Ectodermal cell (in vitro differentiated cells): ENCODE data around the gene MOB3B.

ENCODE experiments used
- H3K27ac ChIP-seq: 2 replicates; pipeline ENCODE4 v1.7.0; 2013; ENCODE audit warnings: mild to moderate bottlenecking, low read depth, low read length; ENCODE audit not compliant: insufficient read depth, poor library complexity, severe bottlenecking
- H3K27me3 ChIP-seq: 2 replicates; pipeline ENCODE4 v1.7.0; 2013; ENCODE audit warnings: mild to moderate bottlenecking, low read length; ENCODE audit not compliant: insufficient read depth, control insufficient read depth, poor library complexity, severe bottlenecking
- H3K36me3 ChIP-seq: one replicate; pipeline ENCODE4 v1.7.0; 2013; ENCODE audit warnings: low read length; ENCODE audit not compliant: control insufficient read depth, insufficient read depth
- H3K4me1 ChIP-seq: one replicate; pipeline ENCODE4 v1.7.0; 2013; ENCODE audit warnings: low read length; ENCODE audit not compliant: control insufficient read depth, insufficient read depth
- H3K4me3 ChIP-seq: 2 replicates; pipeline ENCODE4 v1.7.0; 2013; ENCODE audit warnings: low read depth, low read length, control low read depth; ENCODE audit not compliant: insufficient read depth
- H3K9me3 ChIP-seq: 2 replicates; pipeline ENCODE4 v1.7.0; 2013; ENCODE audit warnings: mild to moderate bottlenecking, low read length, moderate library complexity; ENCODE audit not compliant: control insufficient read depth
- WGBS, 2 experiments: methylation state at CpG; one replicate each; pipeline ENCODE4 v1.1.7; 2013; ENCODE audit warnings: missing lambda C conversion rate in 2 of 2; 5-methylcytosine and 5-hydroxymethylcytosine counted together

Gene MOB3B

GRCh38 chr9:27372615-27373014 is 157.0 kb downstream of the MOB3B start:
- Histone ChIP-seq H3K4me1 (peaks cover 12% of the 10 kb centered on the region), H3K4me3 (no peak overlapping the region), H3K36me3 (no peaks in the 10 kb centered on the region), H3K27ac (no peak overlapping the region), H3K27me3 (no peaks in the 10 kb centered on the region), H3K9me3 (no peaks in the 10 kb centered on the region)
- WGBS, 2 experiments = no CpG with 5 or more reads among the region's 1 CpG

- Histone ChIP-seq H3K4me3 (no peak overlapping the region), H3K4me1 (peaks cover 13% of the 10 kb centered on the region), H3K36me3 (no peaks in the 10 kb centered on the region), H3K27ac (no peak overlapping the region), H3K27me3 (no peaks in the 10 kb centered on the region), H3K9me3 (no peaks in the 10 kb centered on the region)
- WGBS, 2 experiments = 67 to 72% methylated on average over 5 of the region's 5 CpGs
These were observed 158.2 kb downstream of the MOB3B start for GRCh38 chr9:27371382-27371781.

GRCh38 chr9:27369591-27369990 is 160.0 kb downstream of the MOB3B start:
- WGBS, 2 experiments = 76 to 80% methylated on average over 4 to 5 of the region's 5 CpGs
- Histone ChIP-seq H3K4me1 (peaks cover 21% of the 10 kb centered on the region), H3K27me3 (no peaks in the 10 kb centered on the region), H3K9me3 (no peaks in the 10 kb centered on the region), H3K27ac (no peak overlapping the region), H3K4me3 (no peak overlapping the region), H3K36me3 (no peaks in the 10 kb centered on the region)

GRCh38 chr9:27368316-27368985 is 161.2 kb downstream of the MOB3B start:
- Histone ChIP-seq H3K4me1 (peaks cover 21% of the 10 kb centered on the region), H3K27ac (no peak overlapping the region), H3K36me3 (no peaks in the 10 kb centered on the region), H3K9me3 (no peaks in the 10 kb centered on the region), H3K27me3 (no peaks in the 10 kb centered on the region), H3K4me3 (no peak overlapping the region)
- WGBS, 2 experiments = 77 to 78% methylated on average over 7 of the region's 7 CpGs

- Histone ChIP-seq H3K27ac (no peak overlapping the region), H3K4me1 (peaks cover 21% of the 10 kb centered on the region), H3K27me3 (no peaks in the 10 kb centered on the region), H3K9me3 (no peaks in the 10 kb centered on the region), H3K36me3 (no peaks in the 10 kb centered on the region), H3K4me3 (no peak overlapping the region)
- WGBS, 2 experiments = 84 to 90% methylated on average over 3 of the region's 3 CpGs
These were observed 161.7 kb downstream of the MOB3B start for GRCh38 chr9:27367921-27368315.

GRCh38 chr9:27367175-27367798 is 162.3 kb downstream of the MOB3B start:
- Histone ChIP-seq H3K27ac (no peak overlapping the region), H3K27me3 (no peaks in the 10 kb centered on the region), H3K9me3 (no peaks in the 10 kb centered on the region), H3K4me3 (no peak overlapping the region), H3K4me1 (peaks cover 21% of the 10 kb centered on the region), H3K36me3 (no peaks in the 10 kb centered on the region)
- WGBS, 2 experiments = 70 to 79% methylated on average over 6 of the region's 6 CpGs

- no peak overlapping the region for H3K4me3 ChIP-seq
- H3K9me3 ChIP-seq = no peaks in the 10 kb centered on the region
- peaks cover 21% of the 10 kb centered on the region for H3K4me1 ChIP-seq
- H3K36me3 ChIP-seq = no peaks in the 10 kb centered on the region
- WGBS, 2 experiments = 89 to 90% methylated on average over 6 of the region's 6 CpGs
- no peak overlapping the region for H3K27ac ChIP-seq
- H3K27me3 ChIP-seq = no peaks in the 10 kb centered on the region
These were observed 163.8 kb downstream of the MOB3B start for GRCh38 chr9:27365707-27366376.

GRCh38 chr9:27362447-27363210 is 167.0 kb downstream of the MOB3B start:
- no peaks in the 10 kb centered on the region for H3K36me3 ChIP-seq
- WGBS, 2 experiments = 81 to 92% methylated on average over 4 to 5 of the region's 5 CpGs
- H3K4me3 ChIP-seq = no peak overlapping the region
- H3K4me1 ChIP-seq = peaks cover 9% of the 10 kb centered on the region
- no peaks in the 10 kb centered on the region for H3K9me3 ChIP-seq
- H3K27ac ChIP-seq = no peak overlapping the region
- no peaks in the 10 kb centered on the region for H3K27me3 ChIP-seq

- H3K9me3 ChIP-seq = no peaks in the 10 kb centered on the region
- no peak overlapping the region for H3K4me3 ChIP-seq
- H3K36me3 ChIP-seq = no peaks in the 10 kb centered on the region
- peaks cover 9% of the 10 kb centered on the region for H3K4me1 ChIP-seq
- H3K27me3 ChIP-seq = no peaks in the 10 kb centered on the region
- H3K27ac ChIP-seq = no peak overlapping the region
- WGBS, 2 experiments = 93 to 99% methylated on average over 4 of the region's 4 CpGs
These were observed 168.1 kb downstream of the MOB3B start for GRCh38 chr9:27361492-27361891.

GRCh38 chr9:27359763-27360162 is 169.9 kb downstream of the MOB3B start:
- WGBS, 2 experiments = 94 to 97% methylated on average over 5 to 6 of the region's 6 CpGs
- H3K9me3 ChIP-seq = no peaks in the 10 kb centered on the region
- H3K4me3 ChIP-seq = no peak overlapping the region
- H3K27me3 ChIP-seq = no peaks in the 10 kb centered on the region
- H3K36me3 ChIP-seq = no peaks in the 10 kb centered on the region
- no peak overlapping the region for H3K27ac ChIP-seq
- peaks cover 3% of the 10 kb centered on the region for H3K4me1 ChIP-seq
